HG02970 (cell line): ENCODE measurements around the gene OPCML.

Experiments
- ATAC-seq: cut with Tn5 transposase; IDR thresholded peaks from one replicate; pipeline ENCODE4 v1.9.1; 2021; ENCODE audit warnings: mild to moderate bottlenecking, moderate library complexity, moderate number of reproducible peaks; ENCODE audit not compliant: unreplicated experiment, low FRiP score

The OPCML gene

GRCh38 chr11:133049244-133050019 is 482.9 kb downstream of the OPCML start:
- no peak for ATAC-seq

- ATAC-seq = no peak
These were observed 484.0 kb downstream of the OPCML start for GRCh38 chr11:133048270-133048669.

GRCh38 chr11:133047771-133048115 is 484.6 kb downstream of the OPCML start:
- no peak for ATAC-seq

- no peak for ATAC-seq
These were observed 485.1 kb downstream of the OPCML start for GRCh38 chr11:133047036-133047770.

GRCh38 chr11:133046252-133046651 is 486.0 kb downstream of the OPCML start:
- ATAC-seq = no peak

GRCh38 chr11:133041928-133042882 is 490.1 kb downstream of the OPCML start:
- ATAC-seq = no peak

- no peak for ATAC-seq
These were observed 491.1 kb downstream of the OPCML start for GRCh38 chr11:133041181-133041580.

- no peak for ATAC-seq
These were observed 491.9 kb downstream of the OPCML start for GRCh38 chr11:133040289-133040900.

- no peak for ATAC-seq
These were observed 493.5 kb downstream of the OPCML start for GRCh38 chr11:133038850-133039249.

GRCh38 chr11:133034929-133035328 is 497.4 kb downstream of the OPCML start:
- ATAC-seq = no peak

GRCh38 chr11:133029107-133029506 is 503.2 kb downstream of the OPCML start:
- no peak for ATAC-seq

GRCh38 chr11:133026952-133027351 is 505.3 kb downstream of the OPCML start:
- no peak for ATAC-seq

GRCh38 chr11:133024301-133024700 is 508.0 kb downstream of the OPCML start:
- ATAC-seq = no peak

- ATAC-seq = no peak
These were observed 509.1 kb downstream of the OPCML start for GRCh38 chr11:133023232-133023631.

GRCh38 chr11:133021553-133021952 is 510.7 kb downstream of the OPCML start:
- ATAC-seq = no peak

GRCh38 chr11:133020372-133020714 is 512.0 kb downstream of the OPCML start:
- no peak for ATAC-seq

- ATAC-seq = no peak
These were observed 512.5 kb downstream of the OPCML start for GRCh38 chr11:133019545-133020371.

GRCh38 chr11:133015457-133015856 is 516.8 kb downstream of the OPCML start:
- no peak for ATAC-seq

GRCh38 chr11:133014337-133014736 is 518.0 kb downstream of the OPCML start:
- ATAC-seq = no peak

GRCh38 chr11:133012803-133013202 is 519.5 kb downstream of the OPCML start:
- no peak for ATAC-seq
